Measurements from ENCODE around the gene ZFYVE21. TPM values are rescaled to one million over a fixed set of nuclear protein-coding genes. Genes with fewer than 3 reads are reported as not detected.

ZFYVE21 gene
- total RNA-seq, 1 experiment from 2014 or later: 31.3 TPM

- ATAC-seq (no peak), DNase-seq (ENCODE audit: low read depth, low spot score) (no peak)
- H4K20me1 ChIP-seq (ENCODE audit: insufficient read depth): no peaks in the 10 kb centered on the region
- RAD21 ChIA-PET (ENCODE audit: low non-redundant PET in 1 of 2, low total read pairs in 2 of 2, uncharacterized antibody in 2 of 2, unreplicated experiment in 2 of 2): no interaction called here
- no peak overlapping the region for H3K27ac ChIP-seq (ENCODE audit: low read depth, low read length)
- CTCF ChIA-PET: no interaction called here
- no TSS peak for BruUV-seq (replicated peaks)
- H3K79me2 ChIP-seq (ENCODE audit: insufficient read depth, low read length): no peaks in the 10 kb centered on the region
- H3K9ac ChIP-seq (ENCODE audit: low read length): no peak overlapping the region
- POLR2A ChIA-PET: no interaction called here
- H3K9me2 ChIP-seq (ENCODE audit: insufficient read depth): no peaks in the 10 kb centered on the region
- H3K9me3 ChIP-seq (ENCODE audit: control insufficient read depth in 1 of 2, insufficient read depth in 1 of 2, low read depth in 1 of 2, low read length in 2 of 2): no peaks in the 10 kb centered on the region
- H2AFZ ChIP-seq (ENCODE audit: low read depth, low read length, poor library complexity, severe bottlenecking): no peak overlapping the region
- no peaks in the 10 kb centered on the region for H3K27me3 ChIP-seq (ENCODE audit: insufficient read depth, low read length)
- H3K4me1 ChIP-seq (ENCODE audit: control insufficient read depth in 1 of 2, insufficient read depth in 2 of 2, low read length in 2 of 2): no peaks in the 10 kb centered on the region
- H3K4me3 ChIP-seq (replicated peaks in 1 of 2; ENCODE audit: low read depth in 1 of 2, low read length in 2 of 2): no peak overlapping the region
- no peak for TF ChIP-seq SP1 (IDR thresholded peaks at IDR 0.05; ENCODE audit: low read depth)
- no peak for TF ChIP-seq JUND (IDR thresholded peaks at IDR 0.05)
- no peak for TF ChIP-seq RAD21 (IDR thresholded peaks at IDR 0.05; ENCODE audit: low read depth)
- no peak for TF ChIP-seq ZFX (IDR thresholded peaks at IDR 0.05)
- no peak for TF ChIP-seq ATF3 (IDR thresholded peaks at IDR 0.05)
- no peak for TF ChIP-seq CTCF (IDR thresholded peaks at IDR 0.05 in 2 of 3, conservative IDR thresholded peaks at IDR 0.05 in 1 of 3; ENCODE audit: borderline replicate concordance in 1 of 3, insufficient read depth in 1 of 3, low read depth in 2 of 3, low read length in 2 of 3)
- TF ChIP-seq CBX3 (IDR thresholded peaks at IDR 0.05; ENCODE audit: low read depth): no peak
- no peak for TF ChIP-seq MAX (IDR thresholded peaks at IDR 0.05)
- intact Hi-C loops (cut with micrococcal nuclease): no loop called here
- H3K4me2 ChIP-seq (ENCODE audit: low read length): no peak overlapping the region
- H3K36me3 ChIP-seq (ENCODE audit: control insufficient read depth in 1 of 2, insufficient read depth in 2 of 2, low read length in 2 of 2): no peaks in the 10 kb centered on the region; a peak in 1 of 4 replicates
Observed at GRCh38 chr14:103748534-103748857, 32.9 kb downstream of the ZFYVE21 start.

GRCh38 chr14:103749452-103749851 lies 33.8 kb downstream of the ZFYVE21 start:
- no peak overlapping the region for H3K9ac ChIP-seq (ENCODE audit: low read length)
- H3K79me2 ChIP-seq (ENCODE audit: insufficient read depth, low read length): no peaks in the 10 kb centered on the region
- H3K9me2 ChIP-seq (ENCODE audit: insufficient read depth): no peaks in the 10 kb centered on the region
- ChIA-PET CTCF (no interaction called here), RAD21 (ENCODE audit: low non-redundant PET in 1 of 2, low total read pairs in 2 of 2, uncharacterized antibody in 2 of 2, unreplicated experiment in 2 of 2) (no interaction called here), POLR2A (no interaction called here)
- no peaks in the 10 kb centered on the region for H3K9me3 ChIP-seq (ENCODE audit: control insufficient read depth in 1 of 2, insufficient read depth in 1 of 2, low read depth in 1 of 2, low read length in 2 of 2)
- no peaks in the 10 kb centered on the region for H4K20me1 ChIP-seq (ENCODE audit: insufficient read depth)
- no TSS peak for BruUV-seq (replicated peaks)
- no peak overlapping the region for H3K27ac ChIP-seq (ENCODE audit: low read depth, low read length)
- H3K4me2 ChIP-seq (ENCODE audit: low read length): no peak overlapping the region
- H3K36me3 ChIP-seq (ENCODE audit: control insufficient read depth in 1 of 2, insufficient read depth in 2 of 2, low read length in 2 of 2): peaks cover 2 to 4% of the 10 kb centered on the region in 2 experiments; a peak in 2 of 4 replicates
- ATAC-seq (no peak), DNase-seq (ENCODE audit: low read depth, low spot score) (no peak)
- no peak for TF ChIP-seq TCF7L2 (IDR thresholded peaks at IDR 0.05; ENCODE audit: borderline replicate concordance, extremely low read depth, insufficient read depth, insufficient read length)
- H2AFZ ChIP-seq (ENCODE audit: low read depth, low read length, poor library complexity, severe bottlenecking): no peak overlapping the region
- no peaks in the 10 kb centered on the region for H3K27me3 ChIP-seq (ENCODE audit: insufficient read depth, low read length)
- H3K4me1 ChIP-seq (ENCODE audit: control insufficient read depth in 1 of 2, insufficient read depth in 2 of 2, low read length in 2 of 2): no peaks in the 10 kb centered on the region
- no peak overlapping the region for H3K4me3 ChIP-seq (replicated peaks in 1 of 2; ENCODE audit: low read depth in 1 of 2, low read length in 2 of 2)
- intact Hi-C loops (cut with micrococcal nuclease): no loop called here
